Stimulated activated naive CD4-positive, alpha-beta T cell (primary cell): ENCODE measurements around the gene HOXA3.

ENCODE experiments used
- DNase-seq, 6 experiments: peaks; one replicate each; lab custom pipeline; 2025; lab: John Stamatoyannopoulos, UW

HOXA3 gene

GRCh38 chr7:27128776-27129728, 23.3 kb downstream of the HOXA3 start:
- no peak for DNase-seq

- no peak for DNase-seq
Measured at GRCh38 chr7:27128034-27128433, 24.3 kb downstream of the HOXA3 start.

GRCh38 chr7:27126596-27127327, 25.6 kb downstream of the HOXA3 start:
- DNase-seq: no peak

GRCh38 chr7:27125986-27126394, 26.4 kb downstream of the HOXA3 start:
- no peak for DNase-seq

- DNase-seq: no peak
Measured at GRCh38 chr7:27124902-27125689, 27.3 kb downstream of the HOXA3 start.

GRCh38 chr7:27124096-27124901, 28.1 kb downstream of the HOXA3 start:
- DNase-seq: no peak

GRCh38 chr7:27123477-27124053, 28.8 kb downstream of the HOXA3 start:
- no peak for DNase-seq

- no peak for DNase-seq
Measured at GRCh38 chr7:27123007-27123476, 29.3 kb downstream of the HOXA3 start.

- no peak for DNase-seq
Measured at GRCh38 chr7:27122077-27122910, 30.1 kb downstream of the HOXA3 start.

GRCh38 chr7:27121684-27122076, 30.7 kb downstream of the HOXA3 start:
- no peak for DNase-seq

GRCh38 chr7:27119412-27119911, 32.9 kb downstream of the HOXA3 start:
- no peak for DNase-seq

- DNase-seq: no peak
Measured at GRCh38 chr7:27118580-27118979, 33.8 kb downstream of the HOXA3 start.

- DNase-seq: no peak
Measured at GRCh38 chr7:27117887-27118491, 34.4 kb downstream of the HOXA3 start.

GRCh38 chr7:27116962-27117886, 35.2 kb downstream of the HOXA3 start:
- no peak for DNase-seq

- DNase-seq: no peak
Measured at GRCh38 chr7:27116031-27116961, 36.1 kb downstream of the HOXA3 start.

- DNase-seq: no peak
Measured at GRCh38 chr7:27115221-27116026, 37.0 kb downstream of the HOXA3 start.
